ENCODE results near the gene PPM1F.

GRCh38 chr22:21937821-21938070, 14.9 kb downstream of the PPM1F start:
- TF ChIP-seq POLR2A (IDR thresholded peaks at IDR 0.05; ENCODE audit: low read depth, low read length) (no peak), POLR2AphosphoS5 (IDR thresholded peaks at IDR 0.05; ENCODE audit: low read depth, low read length) (no peak), TAF1 (IDR thresholded peaks at IDR 0.05; ENCODE audit: borderline replicate concordance, low read depth, low read length) (no peak)

Measured in GM12892 (cell line).